ENCODE data around the gene ITGA11. TPM values are rescaled to one million over a fixed set of nuclear protein-coding genes. Genes with fewer than 3 reads are reported as not detected.

Gene ITGA11
- total RNA-seq, result 1 to 10 TPM; 1.7 to 3.6 TPM

- H3K27ac Mint-ChIP-seq, result no peak within 1 kb of the TSS
- no peaks in the 10 kb centered on the region for H3K36me3 Mint-ChIP-seq (ENCODE audit: low read depth)
- POLR2A ChIA-PET, result no interaction called here
- intact Hi-C loops (cut with micrococcal nuclease), result no loop called here
- no peaks in the 10 kb centered on the region for H3K9me3 Mint-ChIP-seq
- H3K4me3 Mint-ChIP-seq, result no peak within 1 kb of the TSS
- H3K4me1 Mint-ChIP-seq (ENCODE audit: low read depth), result no peaks in the 10 kb centered on the region
- TF ChIP-seq, protein P1, sequence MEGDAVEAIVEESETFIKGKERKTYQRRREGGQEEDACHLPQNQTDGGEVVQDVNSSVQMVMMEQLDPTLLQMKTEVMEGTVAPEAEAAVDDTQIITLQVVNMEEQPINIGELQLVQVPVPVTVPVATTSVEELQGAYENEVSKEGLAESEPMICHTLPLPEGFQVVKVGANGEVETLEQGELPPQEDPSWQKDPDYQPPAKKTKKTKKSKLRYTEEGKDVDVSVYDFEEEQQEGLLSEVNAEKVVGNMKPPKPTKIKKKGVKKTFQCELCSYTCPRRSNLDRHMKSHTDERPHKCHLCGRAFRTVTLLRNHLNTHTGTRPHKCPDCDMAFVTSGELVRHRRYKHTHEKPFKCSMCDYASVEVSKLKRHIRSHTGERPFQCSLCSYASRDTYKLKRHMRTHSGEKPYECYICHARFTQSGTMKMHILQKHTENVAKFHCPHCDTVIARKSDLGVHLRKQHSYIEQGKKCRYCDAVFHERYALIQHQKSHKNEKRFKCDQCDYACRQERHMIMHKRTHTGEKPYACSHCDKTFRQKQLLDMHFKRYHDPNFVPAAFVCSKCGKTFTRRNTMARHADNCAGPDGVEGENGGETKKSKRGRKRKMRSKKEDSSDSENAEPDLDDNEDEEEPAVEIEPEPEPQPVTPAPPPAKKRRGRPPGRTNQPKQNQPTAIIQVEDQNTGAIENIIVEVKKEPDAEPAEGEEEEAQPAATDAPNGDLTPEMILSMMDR (IDR thresholded peaks at IDR 0.05), result no peak
- ATAC-seq (peak; percentile 24), DNase-seq (peak; percentile 6)
- peaks cover 43% of the 10 kb centered on the region for H3K27me3 Mint-ChIP-seq
- CTCF ChIA-PET, result no interaction called here
Observed at GRCh38 chr15:68431792-68432401, at the start of gene ITGA11. Gene ITGA11, minus strand, starts transcription at chr15:68432163. Its CDS starts 97 bp downstream, at chr15:68432066.

GRCh38 chr15:68481321-68481720 lies 49.4 kb upstream of the ITGA11 start:
- no peak for ATAC-seq
- CTCF ChIA-PET, result no interaction called here
- Mint-ChIP-seq H3K9me3 (no peaks in the 10 kb centered on the region), H3K4me1 (ENCODE audit: low read depth) (no peaks in the 10 kb centered on the region), H3K27ac (no peak overlapping the region), H3K4me3 (no peak overlapping the region), H3K27me3 (peaks cover 9% of the 10 kb centered on the region), H3K36me3 (ENCODE audit: low read depth) (no peaks in the 10 kb centered on the region)
- intact Hi-C loops (cut with micrococcal nuclease), result no loop called here
- POLR2A ChIA-PET, result no interaction called here
- TF ChIP-seq, protein P1 (IDR thresholded peaks at IDR 0.05), result no peak
- no peak for DNase-seq

- Mint-ChIP-seq H3K4me1 (ENCODE audit: low read depth) (no peaks in the 10 kb centered on the region), H3K9me3 (no peaks in the 10 kb centered on the region), H3K27ac (no peak overlapping the region), H3K4me3 (no peak overlapping the region), H3K27me3 (peaks cover 9% of the 10 kb centered on the region), H3K36me3 (ENCODE audit: low read depth) (no peaks in the 10 kb centered on the region)
- intact Hi-C loops (cut with micrococcal nuclease), result no loop called here
- ChIA-PET POLR2A (no interaction called here), CTCF (no interaction called here)
- TF ChIP-seq, protein P1 (IDR thresholded peaks at IDR 0.05), result no peak
- ATAC-seq, result no peak
- DNase-seq, result no peak
Observed at GRCh38 chr15:68480296-68480695, 48.3 kb upstream of the ITGA11 start.

DNA sequence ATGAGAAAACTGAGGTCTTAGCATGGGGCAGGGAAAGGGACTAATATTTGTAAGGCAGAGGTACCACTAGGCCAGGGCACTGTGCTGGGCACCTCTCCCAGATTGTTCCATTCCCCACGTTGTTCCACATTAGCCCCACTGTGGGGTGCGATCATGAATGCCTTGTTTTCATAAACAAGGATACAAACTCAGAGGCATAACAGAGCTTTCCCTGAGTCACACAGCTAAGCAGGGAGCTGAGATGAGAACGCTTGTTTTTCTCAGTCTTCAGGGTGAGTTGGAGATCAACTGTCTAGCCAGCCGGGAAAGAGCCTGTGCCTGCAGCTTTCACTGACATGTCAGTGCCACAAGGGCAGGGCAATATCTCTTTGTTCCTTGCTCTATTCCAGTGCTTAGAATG lies 47.9 kb upstream of the ITGA11 start:
- DNase-seq, result no peak
- TF ChIP-seq, protein P1 (IDR thresholded peaks at IDR 0.05), result no peak
- H3K9me3 Mint-ChIP-seq, result no peaks in the 10 kb centered on the region
- CTCF ChIA-PET, result no interaction called here
- POLR2A ChIA-PET, result no interaction called here
- peaks cover 9% of the 10 kb centered on the region for H3K27me3 Mint-ChIP-seq
- no peaks in the 10 kb centered on the region for H3K4me1 Mint-ChIP-seq (ENCODE audit: low read depth)
- intact Hi-C loops (cut with micrococcal nuclease), result no loop called here
- H3K36me3 Mint-ChIP-seq (ENCODE audit: low read depth), result no peaks in the 10 kb centered on the region
- no peak for ATAC-seq
- no peak overlapping the region for H3K27ac Mint-ChIP-seq
- no peak overlapping the region for H3K4me3 Mint-ChIP-seq

DNA sequence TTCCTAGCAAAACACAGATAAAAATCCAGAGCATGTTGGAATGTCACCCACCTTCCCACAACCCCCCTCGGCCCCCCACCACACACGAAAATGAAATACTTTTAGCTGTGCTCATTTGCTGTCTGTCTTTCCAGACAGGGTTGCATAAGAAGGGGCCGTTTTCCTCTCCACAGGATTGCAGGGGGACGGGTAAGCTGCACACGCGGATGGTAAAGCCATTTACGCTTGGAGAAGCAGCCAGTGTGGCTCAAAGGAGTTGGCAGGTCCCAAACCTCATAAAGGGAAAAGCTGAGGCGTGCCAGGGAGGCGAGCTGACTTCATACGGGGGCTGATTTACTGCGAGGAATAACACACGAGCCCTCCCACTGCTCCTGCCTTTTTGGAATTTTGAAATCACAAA lies 47.4 kb upstream of the ITGA11 start:
- ChIA-PET CTCF (no interaction called here), POLR2A (no interaction called here)
- ATAC-seq (no peak), DNase-seq (no peak)
- Mint-ChIP-seq H3K27me3 (peaks cover 9% of the 10 kb centered on the region), H3K9me3 (no peaks in the 10 kb centered on the region), H3K4me3 (no peak overlapping the region), H3K4me1 (ENCODE audit: low read depth) (no peaks in the 10 kb centered on the region), H3K27ac (no peak overlapping the region), H3K36me3 (ENCODE audit: low read depth) (no peaks in the 10 kb centered on the region)
- intact Hi-C loops (cut with micrococcal nuclease), result no loop called here
- TF ChIP-seq, protein P1 (IDR thresholded peaks at IDR 0.05), result no peak

All from activated CD8-positive, alpha-beta T cell treated with anti-CD3 and anti-CD28 coated beads for 36 hours (primary cell).